ENCODE results near the gene FHOD1.

DNA sequence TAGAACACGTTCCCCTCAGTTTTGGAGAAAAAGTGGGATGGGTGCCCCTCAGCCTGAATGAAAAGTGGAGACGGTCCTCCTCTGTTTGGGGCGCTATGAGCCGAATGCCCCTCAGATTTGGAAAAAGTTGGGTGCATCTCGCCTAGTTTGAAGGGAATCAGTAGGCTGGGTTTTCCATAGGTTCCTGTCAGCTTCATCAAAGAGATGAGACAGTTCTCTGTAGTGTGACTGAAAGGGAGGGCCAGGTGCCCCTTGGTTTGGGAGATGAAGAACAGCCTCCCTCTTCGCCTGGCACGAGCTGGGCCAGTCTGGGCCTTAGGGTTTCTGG, 756 bp upstream of the FHOD1 start:
- TF ChIP-seq POLR2A (IDR thresholded peaks at IDR 0.05) = no peak
- TF ChIP-seq, protein P1, sequence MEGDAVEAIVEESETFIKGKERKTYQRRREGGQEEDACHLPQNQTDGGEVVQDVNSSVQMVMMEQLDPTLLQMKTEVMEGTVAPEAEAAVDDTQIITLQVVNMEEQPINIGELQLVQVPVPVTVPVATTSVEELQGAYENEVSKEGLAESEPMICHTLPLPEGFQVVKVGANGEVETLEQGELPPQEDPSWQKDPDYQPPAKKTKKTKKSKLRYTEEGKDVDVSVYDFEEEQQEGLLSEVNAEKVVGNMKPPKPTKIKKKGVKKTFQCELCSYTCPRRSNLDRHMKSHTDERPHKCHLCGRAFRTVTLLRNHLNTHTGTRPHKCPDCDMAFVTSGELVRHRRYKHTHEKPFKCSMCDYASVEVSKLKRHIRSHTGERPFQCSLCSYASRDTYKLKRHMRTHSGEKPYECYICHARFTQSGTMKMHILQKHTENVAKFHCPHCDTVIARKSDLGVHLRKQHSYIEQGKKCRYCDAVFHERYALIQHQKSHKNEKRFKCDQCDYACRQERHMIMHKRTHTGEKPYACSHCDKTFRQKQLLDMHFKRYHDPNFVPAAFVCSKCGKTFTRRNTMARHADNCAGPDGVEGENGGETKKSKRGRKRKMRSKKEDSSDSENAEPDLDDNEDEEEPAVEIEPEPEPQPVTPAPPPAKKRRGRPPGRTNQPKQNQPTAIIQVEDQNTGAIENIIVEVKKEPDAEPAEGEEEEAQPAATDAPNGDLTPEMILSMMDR (IDR thresholded peaks at IDR 0.05) = no peak
